CD4-positive, alpha-beta memory T cell (primary cell): ENCODE measurements around the gene CHPT1. TPM values are rescaled to one million over a fixed set of nuclear protein-coding genes. Genes with fewer than 3 reads are reported as not detected.

Source experiments
- CTCF ChIA-PET: fragments of 350-600 bp; sonication (Branson Sonifier 250); formaldehyde crosslinking; loops from one replicate; lab custom pipeline; 2021; ENCODE audit warnings: inconsistent platforms; ENCODE audit not compliant: partially characterized antibody; lab: Charles Lee
- POLR2A ChIA-PET: fragments of 350-600 bp; sonication (Branson Sonifier 250); formaldehyde crosslinking; loops from one replicate; lab custom pipeline; 2021; ENCODE audit not compliant: partially characterized antibody; lab: Charles Lee
- DNase-seq, 5 donors: peaks; one replicate each; pipeline versions ENCODE4 v3.0.0 to v3.0.0-alpha.2; 2020 to 2022; ENCODE audit warnings: mixed read lengths in 1 of 5
- H3K27ac ChIP-seq: one replicate; pipeline ENCODE4 v1.7.0; 2013; ENCODE audit warnings: low read depth, low read length
- H3K27me3 ChIP-seq: 2 replicates; pipeline ENCODE4 v1.7.0; 2013; ENCODE audit warnings: mild to moderate bottlenecking, low read length, moderate library complexity; ENCODE audit not compliant: insufficient read depth
- H3K36me3 ChIP-seq: 2 replicates; pipeline ENCODE4 v1.7.0; 2013; ENCODE audit warnings: mild to moderate bottlenecking, low read length, moderate library complexity; ENCODE audit not compliant: insufficient read depth
- H3K4me1 ChIP-seq: 2 replicates; pipeline ENCODE4 v1.7.0; 2013; ENCODE audit warnings: mild to moderate bottlenecking, low read length, moderate library complexity; ENCODE audit not compliant: insufficient read depth
- H3K4me3 ChIP-seq, 2 donors: one replicate each; pipeline ENCODE4 v1.7.0; 2013; ENCODE audit warnings: low read length in 2 of 2, mild to moderate bottlenecking in 1 of 2
- H3K9me3 ChIP-seq, 2 donors: one replicate each; pipeline ENCODE4 v1.7.0; 2013; ENCODE audit warnings: low read length in 2 of 2, control low read depth in 1 of 2; ENCODE audit not compliant: control insufficient read depth in 1 of 2
- H3K27ac Mint-ChIP-seq, 7 donors: one replicate each; pipeline ENCODE4 v1.8.0; 2020 to 2021; ENCODE audit warnings: mixed read lengths in 7 of 7, mild to moderate bottlenecking in 6 of 7, inconsistent platforms in 3 of 7, moderate library complexity in 3 of 7
- H3K27me3 Mint-ChIP-seq, 2 donors: one replicate each; pipeline ENCODE4 v1.8.0; 2020 to 2021; ENCODE audit warnings: mixed read lengths in 2 of 2
- H3K36me3 Mint-ChIP-seq, 2 donors: one replicate each; pipeline ENCODE4 v1.8.0; 2020 to 2021; ENCODE audit warnings: mixed read lengths in 2 of 2, inconsistent platforms in 1 of 2, mild to moderate bottlenecking in 1 of 2
- H3K4me1 Mint-ChIP-seq, 4 donors: one replicate each; pipeline ENCODE4 v1.8.0; 2020 to 2021; ENCODE audit warnings: mixed read lengths in 4 of 4, mild to moderate bottlenecking in 1 of 4
- H3K4me3 Mint-ChIP-seq, 8 donors: one replicate each; pipeline ENCODE4 v1.8.0; 2020 to 2021; ENCODE audit warnings: mixed read lengths in 8 of 8, mild to moderate bottlenecking in 7 of 8, moderate library complexity in 6 of 8, inconsistent platforms in 3 of 8
- H3K9me3 Mint-ChIP-seq, 8 donors: one replicate each; pipeline ENCODE4 v1.8.0; 2020 to 2021; ENCODE audit warnings: mixed read lengths in 8 of 8, mild to moderate bottlenecking in 5 of 8, inconsistent platforms in 3 of 8, moderate library complexity in 1 of 8
- intact Hi-C: fragments of 100-400 bp; cut with micrococcal nuclease; formaldehyde crosslinking; loops from one replicate; pipeline ENCODE4 v1.15.1; 2023
- polyA plus RNA-seq, 2 donors: library from polyadenylated mRNA; unstranded; fragments of 300-500 nt; fragmentation: Illumina TruSeq; gene quantifications; one replicate each; pipeline ENCODE4 v1.2.3, GENCODE V29; 2021
- total RNA-seq, 2 experiments: library from RNA; stranded (reverse); gene quantifications; one replicate each; pipeline ENCODE4 v1.2.3, GENCODE V29; 2021

Gene CHPT1
- total and polyA plus RNA-seq, 4 experiments from 2014 or later = 12.6 to 24.3 (median 18.4) TPM

DNA sequence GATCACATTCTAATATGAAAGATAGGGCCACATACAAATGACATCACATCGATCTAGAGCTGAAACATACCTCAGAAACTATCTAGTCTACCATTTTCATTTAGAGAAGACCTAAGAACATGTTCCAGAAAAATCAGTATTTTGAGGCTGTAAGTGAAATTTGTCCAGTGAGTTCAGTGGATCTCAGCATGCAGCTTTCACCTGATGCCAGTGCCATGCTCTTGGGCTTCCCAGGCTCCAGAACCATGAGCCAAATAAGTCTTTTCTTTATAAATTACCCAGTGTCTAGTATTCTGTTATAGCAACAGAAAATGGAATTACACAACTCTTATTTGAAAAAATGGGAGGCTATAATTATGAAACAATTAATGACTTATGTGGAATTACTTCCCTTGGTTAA lies 9.0 kb downstream of the CHPT1 start:
- H3K36me3 ChIP-seq = no peaks in the 10 kb centered on the region
- POLR2A ChIA-PET = no interaction called here
- no peak overlapping the region for H3K4me3 Mint-ChIP-seq
- no peaks in the 10 kb centered on the region for H3K9me3 ChIP-seq
- no peak overlapping the region for H3K27ac ChIP-seq
- CTCF ChIA-PET = interaction anchor here (1.2 to 1.5 kb wide), 3 partner anchors 17 to 133 kb away, joined by 3 to 4 read pairs (median 4); no protein-coding TSS in a partner anchor
- no peaks in the 10 kb centered on the region for H3K27me3 ChIP-seq
- H3K4me1 ChIP-seq = peaks cover 14% of the 10 kb centered on the region
- H3K9me3 Mint-ChIP-seq = no peaks in the 10 kb centered on the region
- intact Hi-C loops = no loop called here
- DNase-seq = no peak
- H3K27me3 Mint-ChIP-seq = no peaks in the 10 kb centered on the region
- H3K27ac Mint-ChIP-seq = no peak overlapping the region
- H3K4me3 ChIP-seq = no peak overlapping the region
- peaks cover 15 to 29% (median 25%) of the 10 kb centered on the region in 4 donors for H3K4me1 Mint-ChIP-seq
- no peaks in the 10 kb centered on the region for H3K36me3 Mint-ChIP-seq

DNA sequence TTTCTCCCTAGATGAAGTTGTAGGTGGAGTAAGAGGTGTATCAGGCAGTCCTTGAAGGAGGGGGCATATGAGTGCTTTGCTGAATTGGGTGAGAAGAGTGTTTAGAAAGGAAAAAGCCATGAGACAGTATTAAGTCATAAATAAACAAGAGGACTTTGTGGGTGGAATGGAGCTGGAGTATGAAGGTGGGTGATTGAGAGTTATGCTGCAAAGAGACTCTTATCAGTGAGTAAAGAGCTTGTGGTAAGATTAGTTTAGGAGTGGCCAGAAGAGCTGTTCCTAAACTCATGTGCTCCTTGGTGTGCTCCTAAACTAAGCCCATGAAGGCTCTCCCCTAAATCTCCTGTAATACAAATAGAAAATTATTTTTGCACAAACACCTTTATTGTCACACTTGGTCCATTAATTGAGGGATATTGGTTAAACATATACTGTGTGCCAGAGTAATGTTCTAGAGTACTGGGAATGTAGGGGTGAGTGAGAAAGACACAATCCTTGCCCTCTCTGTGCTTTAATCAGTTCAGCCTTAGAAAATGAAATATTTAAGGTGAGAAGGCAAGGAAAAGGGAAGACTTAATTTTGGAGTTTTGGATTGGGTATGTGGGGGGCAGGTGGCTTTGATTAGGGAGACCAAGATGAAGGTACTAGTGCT lies 9.8 kb downstream of the CHPT1 start:
- Mint-ChIP-seq H3K4me3 (no peak overlapping the region), H3K36me3 (no peaks in the 10 kb centered on the region), H3K27me3 (no peaks in the 10 kb centered on the region), H3K9me3 (no peaks in the 10 kb centered on the region), H3K27ac (no peak overlapping the region), H3K4me1 (peaks cover 13 to 25% (median 22%) of the 10 kb centered on the region in 4 donors)
- intact Hi-C loops = no loop called here
- DNase-seq = no peak
- H3K4me3 ChIP-seq = no peak overlapping the region
- POLR2A ChIA-PET = interaction anchor here (0.9 kb wide), 1 partner anchor 9 kb away, joined by 5 read pairs; no protein-coding TSS in a partner anchor
- H3K27me3 ChIP-seq = no peaks in the 10 kb centered on the region
- no peaks in the 10 kb centered on the region for H3K9me3 ChIP-seq
- CTCF ChIA-PET = interaction anchor here (1.2 to 1.5 kb wide), 2 partner anchors 16 to 54 kb away, joined by 3 to 4 read pairs; no protein-coding TSS in a partner anchor
- H3K27ac ChIP-seq = no peak overlapping the region
- H3K4me1 ChIP-seq = peaks cover 14% of the 10 kb centered on the region
- no peaks in the 10 kb centered on the region for H3K36me3 ChIP-seq

DNA sequence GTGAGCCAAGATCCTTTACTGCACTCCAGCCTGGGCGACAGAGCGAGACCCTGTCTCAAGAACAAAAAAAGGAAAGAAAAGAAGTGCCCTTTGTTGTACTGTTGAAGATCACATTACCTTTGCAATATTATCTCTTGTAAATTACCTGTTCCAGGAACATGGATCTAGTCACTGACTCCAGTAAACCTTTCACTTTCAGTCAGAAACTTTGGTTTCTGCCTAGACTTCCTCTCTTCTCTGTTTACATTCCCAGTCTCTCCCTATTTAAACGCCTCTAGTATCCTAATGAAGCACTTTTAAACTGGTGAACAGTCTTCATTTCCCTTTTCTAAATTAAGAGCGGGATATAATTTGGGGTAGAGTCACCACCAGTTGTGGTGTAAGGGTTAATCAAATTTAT lies 12.8 kb downstream of the CHPT1 start:
- no peak for DNase-seq
- Histone ChIP-seq H3K36me3 (no peaks in the 10 kb centered on the region), H3K9me3 (no peaks in the 10 kb centered on the region), H3K4me3 (no peak overlapping the region), H3K27me3 (no peaks in the 10 kb centered on the region), H3K27ac (no peak overlapping the region), H3K4me1 (peaks cover 14% of the 10 kb centered on the region)
- CTCF ChIA-PET = no interaction called here
- Mint-ChIP-seq H3K9me3 (no peaks in the 10 kb centered on the region), H3K4me3 (peak overlapping the region in 1 of 8 donors; percentile 44), H3K27me3 (no peaks in the 10 kb centered on the region), H3K4me1 (peaks cover 11 to 25% (median 20%) of the 10 kb centered on the region in 4 donors), H3K27ac (peak overlapping the region in 1 of 7 donors; percentile 19), H3K36me3 (no peaks in the 10 kb centered on the region)
- POLR2A ChIA-PET = no interaction called here
- intact Hi-C loops = loop anchor here (5.0 kb wide), 1 partner anchor 38 kb away; no protein-coding TSS in a partner anchor

DNA sequence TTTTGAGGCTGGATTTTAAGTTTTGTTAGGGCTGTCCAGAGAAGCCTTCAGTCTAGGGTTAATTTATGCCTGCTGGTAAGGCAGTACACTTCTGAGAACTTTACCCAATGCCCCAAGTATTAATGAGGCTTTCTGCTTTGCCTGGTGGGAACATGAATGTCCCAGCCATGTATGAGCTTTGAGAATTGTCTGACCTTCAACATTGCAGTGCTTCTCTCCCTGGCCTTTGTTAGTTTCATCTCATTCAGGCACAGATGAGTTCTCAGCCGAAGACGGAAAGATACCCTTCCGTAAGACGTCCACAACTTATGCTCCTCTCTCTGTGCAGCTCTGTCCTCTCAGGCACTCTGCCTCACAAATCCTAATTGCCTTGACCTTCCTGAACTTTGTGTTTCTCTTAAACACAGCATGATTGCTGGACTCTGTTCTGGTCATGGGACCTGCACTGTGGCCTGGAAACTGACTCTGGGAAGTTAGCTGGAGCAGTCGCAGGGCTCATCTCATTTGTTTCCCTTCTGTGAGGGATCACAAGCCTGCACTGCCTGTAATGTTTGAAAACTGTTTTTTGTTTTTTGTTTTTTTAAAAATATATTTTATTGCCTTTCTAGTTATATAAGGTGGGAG lies 15.7 kb downstream of the CHPT1 start:
- peaks cover 6 to 14% (median 11%) of the 10 kb centered on the region in 4 donors for H3K4me1 Mint-ChIP-seq
- ChIA-PET CTCF (no interaction called here), POLR2A (no interaction called here)
- peak overlapping the region in 2 of 7 donors; percentile 1 to 14 for H3K27ac Mint-ChIP-seq
- H3K9me3 Mint-ChIP-seq = no peaks in the 10 kb centered on the region
- Histone ChIP-seq H3K27ac (no peak overlapping the region), H3K27me3 (no peaks in the 10 kb centered on the region), H3K4me3 (no peak overlapping the region), H3K36me3 (no peaks in the 10 kb centered on the region), H3K9me3 (no peaks in the 10 kb centered on the region), H3K4me1 (peaks cover 14% of the 10 kb centered on the region)
- no peak for DNase-seq
- no peaks in the 10 kb centered on the region for H3K27me3 Mint-ChIP-seq
- H3K36me3 Mint-ChIP-seq = no peaks in the 10 kb centered on the region
- no peak overlapping the region for H3K4me3 Mint-ChIP-seq
- intact Hi-C loops = loop anchor here (5.0 kb wide), 1 partner anchor 41 kb away; no protein-coding TSS in a partner anchor

DNA sequence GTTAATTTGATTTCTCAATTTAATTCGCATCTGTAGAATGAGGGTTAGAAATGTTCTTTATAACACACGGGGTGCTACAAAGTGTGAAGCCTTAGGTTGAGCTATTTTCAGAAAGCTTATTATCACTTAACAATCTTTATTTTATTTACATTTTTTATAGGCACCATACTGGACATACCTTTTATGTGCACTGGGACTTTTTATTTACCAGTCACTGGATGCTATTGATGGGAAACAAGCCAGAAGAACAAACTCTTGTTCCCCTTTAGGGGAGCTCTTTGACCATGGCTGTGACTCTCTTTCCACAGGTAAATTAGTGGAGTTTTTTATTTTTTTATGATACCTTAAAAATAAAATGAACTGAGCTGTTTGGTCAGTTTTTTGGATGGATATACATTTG lies 16.5 kb downstream of the CHPT1 start:
- H3K4me1 Mint-ChIP-seq = peaks cover 6 to 14% (median 11%) of the 10 kb centered on the region in 4 donors
- peaks cover 14% of the 10 kb centered on the region for H3K4me1 ChIP-seq
- intact Hi-C loops = loop anchor here (5.0 kb wide), 1 partner anchor 42 kb away; no protein-coding TSS in a partner anchor
- ChIA-PET POLR2A (no interaction called here), CTCF (no interaction called here)
- H3K9me3 ChIP-seq = no peaks in the 10 kb centered on the region
- H3K27ac Mint-ChIP-seq = no peak overlapping the region
- H3K4me3 ChIP-seq = no peak overlapping the region
- H3K4me3 Mint-ChIP-seq = no peak overlapping the region
- no peaks in the 10 kb centered on the region for H3K36me3 Mint-ChIP-seq
- H3K27ac ChIP-seq = no peak overlapping the region
- H3K36me3 ChIP-seq = no peaks in the 10 kb centered on the region
- H3K27me3 ChIP-seq = no peaks in the 10 kb centered on the region
- no peak for DNase-seq
- no peaks in the 10 kb centered on the region for H3K27me3 Mint-ChIP-seq
- no peaks in the 10 kb centered on the region for H3K9me3 Mint-ChIP-seq

DNA sequence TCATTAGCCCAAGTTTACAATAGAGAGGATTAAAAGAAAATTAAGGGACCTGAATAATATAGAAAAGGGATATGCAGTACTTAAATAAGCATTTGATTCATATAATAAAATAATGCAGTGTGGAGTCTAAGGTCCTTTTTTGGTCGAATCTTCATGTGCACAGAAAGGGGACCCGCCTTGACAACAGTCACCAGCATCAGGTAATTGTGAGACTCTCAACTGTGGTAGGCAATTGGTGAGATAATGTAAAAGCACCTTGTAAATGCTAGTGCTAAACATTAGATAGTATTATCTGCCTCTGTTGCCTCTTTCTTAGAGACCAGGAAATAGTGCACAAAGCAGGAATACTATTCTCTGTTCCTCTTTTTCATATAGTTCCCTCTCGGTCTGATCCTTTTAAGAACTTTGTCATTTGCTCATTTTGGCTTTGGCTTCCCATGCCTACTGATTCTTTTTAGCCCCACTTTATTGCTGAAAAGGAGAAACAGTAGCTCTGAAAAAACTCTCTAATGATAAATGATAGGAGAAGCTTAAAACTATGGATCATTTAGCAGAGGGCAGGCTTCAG lies 17.5 kb downstream of the CHPT1 start:
- POLR2A ChIA-PET = no interaction called here
- Histone ChIP-seq H3K27ac (no peak overlapping the region), H3K36me3 (no peaks in the 10 kb centered on the region), H3K4me3 (no peak overlapping the region), H3K9me3 (no peaks in the 10 kb centered on the region), H3K4me1 (peaks cover 5% of the 10 kb centered on the region), H3K27me3 (no peaks in the 10 kb centered on the region)
- DNase-seq = no peak
- Mint-ChIP-seq H3K36me3 (no peaks in the 10 kb centered on the region), H3K9me3 (no peaks in the 10 kb centered on the region), H3K27me3 (no peaks in the 10 kb centered on the region), H3K4me1 (peaks cover 0 to 9% (median 4%) of the 10 kb centered on the region in 4 donors), H3K4me3 (no peak overlapping the region), H3K27ac (no peak overlapping the region)
- intact Hi-C loops = loop anchor here (5.0 kb wide), 1 partner anchor 43 kb away; no protein-coding TSS in a partner anchor
- CTCF ChIA-PET = no interaction called here

DNA sequence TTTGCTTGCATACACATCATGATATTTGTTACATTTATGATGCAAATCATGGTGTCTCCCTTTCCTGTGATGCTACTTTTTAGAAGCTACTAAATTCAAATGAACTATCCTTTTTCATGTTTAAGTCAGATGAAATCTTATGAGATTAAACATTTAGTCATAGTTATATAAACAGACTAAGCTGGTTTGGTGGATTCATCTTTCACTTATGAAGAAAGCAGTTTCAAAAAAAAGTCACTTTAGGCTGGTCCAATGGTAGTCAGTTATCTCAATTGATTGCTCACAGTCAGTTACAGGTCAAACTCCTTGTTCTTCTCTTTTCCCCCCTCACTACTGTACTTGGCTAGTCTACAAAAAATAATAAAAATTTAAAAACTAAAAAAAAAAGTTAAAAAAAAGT lies 22.1 kb downstream of the CHPT1 start:
- intact Hi-C loops = no loop called here
- POLR2A ChIA-PET = no interaction called here
- no peaks in the 10 kb centered on the region for H3K4me1 ChIP-seq
- CTCF ChIA-PET = interaction anchor here (1.6 kb wide), 1 partner anchor 40 kb away, joined by 3 read pairs; no protein-coding TSS in a partner anchor
- H3K27ac ChIP-seq = no peak overlapping the region
- DNase-seq = no peak
- no peaks in the 10 kb centered on the region for H3K36me3 ChIP-seq
- H3K4me3 ChIP-seq = no peak overlapping the region
- H3K27me3 Mint-ChIP-seq = no peaks in the 10 kb centered on the region
- H3K9me3 ChIP-seq = no peaks in the 10 kb centered on the region
- peaks cover 3% of the 10 kb centered on the region in 2 donors for H3K36me3 Mint-ChIP-seq
- H3K9me3 Mint-ChIP-seq = no peaks in the 10 kb centered on the region
- H3K27ac Mint-ChIP-seq = no peak overlapping the region
- no peak overlapping the region for H3K4me3 Mint-ChIP-seq
- peaks cover 0 to 3% (median 0%) of the 10 kb centered on the region in 4 donors for H3K4me1 Mint-ChIP-seq
- H3K27me3 ChIP-seq = no peaks in the 10 kb centered on the region
